Mesenteric fat pad (tissue), 1 donor: ENCODE results near the gene PDPN. TPM values are rescaled to one million over a fixed set of nuclear protein-coding genes. Genes with fewer than 3 reads are reported as not detected.
A peak's percentile ranks its signal among the peaks of the same experiment; 100 is the strongest.

ENCODE experiments used
- DNase-seq: peaks from one replicate; pipeline ENCODE4 v3.0.0-alpha.2; 2020; ENCODE audit warnings: low spot score
- total RNA-seq: library from RNA; stranded (reverse); fragmentation: NEBNext Ultra II Directional; extraction: Animal tissue kit (Norgen Biotek cat#: 25700); gene quantifications from one replicate; pipeline ENCODE4 v1.2.1, GENCODE V29; 2021
- donor health status: DM: yes; HTN: yes; CAD: no.

PDPN gene
- total RNA-seq, 1 donor from 2014 or later: 66.3 TPM

DNA sequence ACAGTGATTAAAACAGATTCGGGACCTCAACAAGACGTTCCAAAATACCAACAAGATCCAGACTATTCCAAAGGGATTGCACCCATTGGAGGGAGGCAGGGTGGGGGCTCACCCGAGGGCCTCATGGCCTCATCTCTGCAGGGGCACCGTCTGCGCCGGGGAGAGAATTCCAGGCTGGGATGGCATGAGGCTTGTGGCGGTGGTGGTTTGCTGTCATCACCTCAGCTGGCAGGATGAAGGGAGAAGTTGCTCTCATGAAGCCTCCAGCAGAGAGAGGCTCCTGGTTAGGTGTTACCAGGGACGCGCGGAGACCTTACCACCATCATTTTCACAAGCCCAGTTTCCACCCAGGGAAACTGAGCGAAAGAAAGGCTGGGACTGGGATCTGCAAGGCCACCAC, 6.7 kb upstream of the PDPN start:
- peak; percentile 71 for DNase-seq

DNA sequence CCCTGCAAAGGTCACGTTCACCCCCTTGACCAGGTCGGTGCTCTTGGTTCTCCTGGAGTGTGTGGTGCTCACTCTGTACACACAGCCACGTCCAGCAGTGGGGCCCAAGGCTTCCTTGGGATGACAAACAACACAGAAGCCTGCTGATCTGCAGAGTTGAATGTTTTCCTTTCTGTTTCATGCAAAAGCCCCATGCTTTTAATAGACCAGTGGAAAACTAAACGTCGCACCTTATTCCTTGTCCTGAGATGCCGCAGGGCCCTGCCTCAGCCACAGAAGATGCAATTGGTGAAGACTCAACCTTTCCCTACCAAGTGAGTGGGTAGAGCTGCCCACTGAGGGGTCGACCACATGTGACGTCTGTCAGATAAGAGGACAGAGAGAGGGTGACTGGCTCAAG, 5.8 kb upstream of the PDPN start:
- DNase-seq: peak; percentile 41

DNA sequence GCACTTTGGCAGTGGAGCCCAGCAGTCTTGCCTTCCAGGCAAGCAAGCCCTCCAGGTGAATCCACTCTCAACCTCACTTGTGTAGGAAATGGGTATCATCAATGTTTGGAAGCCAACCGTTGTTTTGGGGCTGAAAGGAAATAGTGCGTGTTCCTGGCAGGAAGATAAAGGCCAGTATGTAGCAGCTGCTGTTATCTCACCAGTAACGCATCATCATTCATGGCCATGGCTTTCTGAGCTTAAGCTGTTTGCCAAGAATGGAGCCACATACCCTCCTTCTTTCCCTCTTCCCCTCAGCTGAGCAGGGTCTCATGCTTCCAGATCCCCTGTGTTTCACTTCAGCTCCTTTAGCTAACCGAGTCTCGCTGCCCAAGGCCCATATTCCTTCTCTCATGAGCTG, 2.2 kb upstream of the PDPN start:
- no peak for DNase-seq

DNA sequence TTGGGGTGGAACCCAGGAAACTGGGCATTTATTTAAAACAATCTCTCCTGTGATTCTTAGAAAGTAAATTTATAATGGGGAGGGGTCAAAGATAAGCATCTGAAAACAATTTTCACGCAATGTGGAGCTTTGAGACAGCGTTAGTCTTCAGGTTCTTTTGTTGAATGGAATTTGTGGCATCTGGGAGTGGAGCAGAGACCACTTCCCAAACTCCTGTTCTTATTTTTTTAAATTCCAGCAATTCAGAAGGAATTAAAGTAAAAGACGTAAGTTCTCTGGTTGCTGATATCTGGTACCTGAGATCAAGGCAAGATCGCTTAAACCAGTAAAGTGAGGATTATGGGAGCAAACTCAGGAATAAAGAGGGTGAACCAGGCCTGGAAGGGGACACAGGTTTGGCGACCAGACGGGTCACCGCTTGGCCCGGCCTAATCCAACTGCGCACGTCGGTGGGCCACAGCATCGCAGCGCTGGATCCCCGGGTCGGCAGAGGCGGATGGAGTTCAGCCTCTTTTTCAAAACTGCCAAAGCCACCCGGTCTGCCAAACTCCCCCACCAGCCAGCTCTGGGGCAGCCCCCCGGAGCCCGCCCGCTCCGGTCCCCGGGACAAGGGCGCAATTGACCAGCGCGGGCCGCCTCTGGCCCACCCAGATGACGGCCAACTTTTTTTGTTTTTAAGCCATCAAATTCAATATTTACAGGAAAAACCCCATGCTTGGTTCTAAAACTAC, 754 bp upstream of the PDPN start:
- no peak for DNase-seq

DNA sequence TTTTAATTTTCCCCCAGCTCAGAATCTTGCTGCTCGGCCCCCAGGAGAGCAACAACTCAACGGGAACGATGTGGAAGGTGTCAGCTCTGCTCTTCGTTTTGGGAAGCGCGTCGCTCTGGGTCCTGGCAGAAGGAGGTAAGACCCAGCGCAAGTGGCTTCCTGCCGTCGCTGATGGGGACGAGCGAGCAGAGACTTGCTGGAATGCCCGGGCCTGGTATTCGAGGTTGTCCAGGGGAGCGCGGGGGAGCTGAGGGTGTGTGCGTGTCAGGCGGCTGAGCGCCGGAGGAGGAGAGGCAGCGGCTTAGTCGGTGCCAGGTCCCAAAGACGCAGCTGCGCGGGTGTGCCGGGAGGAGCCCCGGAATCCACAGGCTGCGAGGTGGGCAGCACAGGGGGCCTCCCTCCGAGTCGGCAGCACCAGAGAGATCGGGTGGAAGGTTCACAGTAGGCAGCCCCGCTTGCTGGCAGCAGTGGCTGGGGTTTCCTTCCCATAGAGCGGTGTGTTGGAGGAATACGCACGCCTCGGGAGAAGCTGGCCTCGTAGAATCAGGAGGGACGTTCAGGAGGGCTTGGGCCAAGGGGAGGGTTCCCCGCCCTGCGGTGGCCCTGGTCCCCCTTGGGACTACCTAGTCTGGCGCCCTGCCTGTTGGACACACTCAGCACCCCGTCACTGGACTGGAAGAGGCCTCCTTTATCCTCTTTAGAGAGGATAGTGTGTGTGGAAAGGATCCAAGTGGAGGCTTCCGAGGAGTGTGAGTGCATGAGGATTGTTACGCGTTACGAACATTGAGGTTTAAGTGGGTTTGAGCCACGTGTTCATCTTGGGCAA, 547 bp downstream of the PDPN start:
- no peak for DNase-seq

DNA sequence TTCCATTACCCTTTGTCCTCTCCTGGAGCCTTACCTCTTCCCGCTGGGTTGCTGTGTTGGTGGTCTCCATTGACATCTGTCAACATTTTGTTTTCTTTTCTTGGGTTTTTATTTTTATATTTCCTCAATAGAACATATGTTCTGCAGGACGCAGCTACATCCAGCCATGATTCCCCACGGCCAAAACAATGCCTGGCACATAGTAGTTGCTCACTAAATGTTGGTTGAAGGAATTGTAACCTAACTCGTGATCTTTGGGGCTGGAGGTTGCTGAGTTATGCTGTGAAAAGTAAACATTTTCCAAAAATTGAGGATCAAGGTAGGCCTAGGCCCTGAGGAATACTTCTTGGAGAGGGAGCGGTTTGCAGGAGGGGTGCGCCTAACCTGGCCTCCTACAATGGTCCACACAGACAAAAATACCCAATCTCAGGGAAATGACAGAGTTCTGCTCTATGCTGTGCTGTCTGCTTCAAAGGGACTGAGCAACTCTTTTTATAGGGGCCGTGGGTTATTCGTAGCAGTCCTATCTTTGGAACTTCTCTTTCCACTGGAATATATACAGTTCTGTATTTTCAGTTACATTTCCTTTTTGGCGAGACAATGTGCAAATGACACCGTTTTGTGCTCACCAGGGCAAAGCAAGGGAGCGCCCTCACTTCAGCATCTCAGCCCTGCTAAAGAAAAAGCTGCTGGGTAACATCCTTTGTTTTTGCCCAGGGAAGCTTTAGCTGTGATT, 1.4 kb downstream of the PDPN start:
- DNase-seq: no peak

DNA sequence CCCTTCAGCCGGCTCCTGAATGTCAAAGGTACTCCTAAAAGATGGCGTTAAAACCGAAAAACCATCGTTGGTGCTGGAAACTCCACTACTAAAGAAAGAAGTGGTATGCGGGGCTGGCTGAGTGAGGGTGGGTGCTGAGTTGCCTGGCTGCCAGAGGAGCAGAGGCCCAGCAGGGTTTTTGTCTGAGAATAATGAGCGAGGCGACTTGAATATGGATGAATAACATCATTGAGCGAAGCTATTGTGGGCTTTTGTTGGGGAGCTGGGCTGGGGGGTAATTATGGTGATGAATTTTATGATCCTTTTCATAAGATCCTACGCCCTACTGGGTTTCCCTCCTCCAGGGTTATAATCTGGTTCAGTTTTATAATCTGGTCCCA, 2.0 kb downstream of the PDPN start:
- DNase-seq: no peak

DNA sequence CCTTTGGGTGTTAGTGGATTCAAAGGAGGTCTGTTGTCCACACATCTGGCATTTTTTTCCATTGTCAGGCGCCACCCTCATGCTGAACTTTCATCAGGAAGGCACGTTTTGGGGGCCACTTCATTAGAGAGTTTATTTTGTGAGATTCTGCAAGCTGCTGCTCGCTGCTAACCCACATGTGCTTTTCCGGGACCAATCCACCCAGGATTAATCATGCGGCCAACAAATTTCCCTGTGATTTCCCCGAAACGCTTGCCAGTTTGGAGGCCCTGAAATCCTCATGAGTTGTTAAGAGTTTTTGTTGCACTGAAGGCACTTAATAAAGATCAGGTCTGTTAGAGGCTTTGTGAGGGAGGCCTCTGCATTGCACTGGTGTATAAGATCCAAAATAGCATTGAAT, 2.4 kb downstream of the PDPN start:
- no peak for DNase-seq

DNA sequence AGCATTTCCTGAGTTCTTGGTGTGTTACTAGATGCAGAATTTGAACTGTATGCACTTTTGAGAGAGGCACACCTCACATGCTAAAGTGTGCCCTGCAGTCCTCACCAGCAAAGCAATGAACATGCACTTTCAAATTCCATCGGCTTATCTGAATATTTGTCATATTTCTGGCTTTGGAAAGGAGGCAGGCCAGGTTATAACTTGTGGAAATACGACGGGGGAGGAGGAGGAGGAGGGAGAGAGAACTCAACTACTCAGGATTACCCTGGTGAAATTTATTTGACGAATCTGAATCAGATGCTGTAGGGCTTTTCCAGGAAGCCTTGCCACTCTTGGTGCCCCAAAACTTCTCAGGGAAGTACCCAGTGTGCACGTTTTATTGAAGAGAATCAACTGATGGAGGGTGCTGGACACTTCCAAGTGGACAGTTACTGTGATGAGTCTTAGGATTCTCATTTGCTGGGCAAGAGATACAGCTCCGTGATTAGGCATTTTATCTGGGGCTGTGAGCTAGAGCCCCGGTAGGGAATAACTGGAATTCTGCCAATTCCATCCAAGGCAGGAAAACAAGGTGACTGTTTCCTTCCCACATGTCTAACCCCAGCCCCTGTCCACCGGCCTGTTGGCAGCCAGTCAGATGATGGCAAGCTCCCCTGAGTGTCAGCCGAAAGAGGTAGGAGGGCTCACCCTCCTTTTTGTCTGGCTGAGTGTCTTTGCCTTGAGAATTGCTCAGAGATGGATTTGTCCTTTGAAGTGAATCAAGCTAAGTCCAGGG, 3.8 kb downstream of the PDPN start:
- no peak for DNase-seq

DNA sequence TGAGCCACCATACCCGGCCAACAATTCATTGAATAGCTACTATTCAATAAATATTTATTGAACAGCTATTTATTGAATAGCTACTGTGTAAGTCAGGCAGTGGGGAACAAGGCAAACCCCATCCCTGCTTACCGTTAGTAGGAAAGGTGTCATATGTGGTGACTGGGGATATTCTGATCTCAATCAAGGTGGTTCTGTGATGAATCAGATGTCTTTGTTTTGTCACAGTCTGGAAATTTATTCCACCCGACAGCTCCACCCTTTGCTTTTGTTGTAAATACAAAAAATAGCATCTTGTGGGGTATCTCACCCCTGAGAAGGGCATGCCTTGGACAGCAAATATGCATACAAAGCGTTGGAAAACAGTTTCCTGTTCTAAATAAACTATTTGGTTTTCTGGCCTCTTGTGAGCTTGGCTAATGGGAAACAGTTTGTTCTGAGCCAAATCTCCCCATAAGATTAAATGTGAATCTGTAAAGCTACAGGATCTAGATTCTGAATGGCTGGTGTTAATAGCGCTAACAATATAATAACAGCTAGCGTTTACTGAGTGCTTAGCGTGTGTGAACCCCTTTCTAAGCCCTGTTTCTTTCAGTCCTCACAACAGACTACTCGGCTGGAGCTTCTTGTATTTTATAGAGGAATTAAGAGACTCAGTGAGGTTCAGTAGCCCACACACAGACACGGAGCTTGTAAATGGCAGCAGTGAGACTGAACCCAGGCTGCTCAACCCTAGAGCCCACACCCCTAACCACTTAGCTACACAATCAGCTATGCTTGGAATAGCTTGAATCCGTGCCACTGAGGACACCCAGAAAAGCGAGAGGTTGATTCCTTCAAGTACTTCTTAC, 5.5 kb downstream of the PDPN start:
- no peak for DNase-seq

DNA sequence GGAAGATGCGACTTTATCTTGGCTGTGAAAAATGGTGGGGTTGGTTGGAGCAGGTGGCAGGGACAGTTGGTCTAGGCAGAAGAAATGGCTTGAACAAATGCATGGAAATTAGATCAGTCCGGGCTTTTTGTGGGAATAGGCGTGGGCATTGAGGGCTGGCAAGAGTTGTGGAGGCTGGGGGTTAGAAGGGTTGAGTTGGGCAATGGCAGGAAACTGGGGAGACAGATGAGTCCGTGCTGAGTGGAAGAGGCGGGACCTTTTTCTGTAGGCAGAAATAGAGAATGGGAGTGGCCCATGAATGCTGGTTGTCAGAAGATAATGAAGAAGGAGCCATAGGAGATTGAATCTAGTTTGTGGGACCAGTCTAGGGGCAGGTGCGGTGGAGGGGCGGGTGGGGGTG, 6.9 kb downstream of the PDPN start:
- DNase-seq: no peak

DNA sequence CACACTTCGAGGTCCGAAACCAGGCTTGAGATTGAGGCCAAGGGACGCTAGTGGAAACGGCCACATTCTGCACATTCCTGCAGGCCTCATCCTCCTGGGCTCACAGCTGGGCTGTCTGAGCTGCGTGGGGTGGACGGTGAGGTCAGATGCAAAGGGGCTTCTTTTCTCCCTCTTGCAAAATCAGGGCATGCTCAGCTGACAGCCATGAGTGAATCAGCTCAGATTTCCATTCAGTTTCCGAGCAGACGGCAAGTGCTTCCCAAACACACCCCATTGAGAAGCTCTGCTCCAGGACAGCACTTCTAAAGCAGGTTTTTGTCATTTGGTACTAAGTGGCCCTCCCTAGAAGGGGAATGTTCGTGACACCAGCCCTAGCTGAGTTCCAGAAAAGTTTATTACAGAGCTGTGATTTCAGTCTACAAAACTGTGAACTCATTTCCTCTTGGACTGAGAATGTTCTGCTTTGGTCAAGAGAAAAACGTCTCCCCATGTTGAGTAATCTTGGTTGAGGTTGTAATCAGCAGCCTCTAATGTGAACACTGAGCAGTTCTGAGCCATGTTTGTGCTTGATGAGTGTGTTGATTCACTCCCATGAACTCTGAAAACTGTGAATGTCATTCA, 10.0 kb downstream of the PDPN start:
- DNase-seq: no peak

DNA sequence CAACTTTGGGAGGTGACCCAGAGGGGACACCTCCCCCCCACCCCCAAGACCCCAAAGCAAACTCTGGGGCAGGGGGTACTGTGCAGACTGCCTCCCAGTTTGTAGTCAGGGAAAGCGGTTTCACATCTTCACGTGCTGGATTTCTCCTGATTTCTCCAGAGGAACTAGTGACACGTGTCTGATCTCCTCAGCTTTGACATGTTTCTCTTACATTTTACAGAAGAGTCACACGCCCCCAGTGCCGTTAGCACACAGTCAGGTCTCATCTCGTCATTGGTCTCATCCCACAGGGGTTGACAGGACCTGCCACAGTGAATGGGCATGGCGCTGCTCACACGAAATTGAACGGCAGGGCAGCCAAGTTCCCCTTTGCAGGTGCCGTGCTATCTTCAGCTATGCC, 11.8 kb downstream of the PDPN start:
- no peak for DNase-seq

DNA sequence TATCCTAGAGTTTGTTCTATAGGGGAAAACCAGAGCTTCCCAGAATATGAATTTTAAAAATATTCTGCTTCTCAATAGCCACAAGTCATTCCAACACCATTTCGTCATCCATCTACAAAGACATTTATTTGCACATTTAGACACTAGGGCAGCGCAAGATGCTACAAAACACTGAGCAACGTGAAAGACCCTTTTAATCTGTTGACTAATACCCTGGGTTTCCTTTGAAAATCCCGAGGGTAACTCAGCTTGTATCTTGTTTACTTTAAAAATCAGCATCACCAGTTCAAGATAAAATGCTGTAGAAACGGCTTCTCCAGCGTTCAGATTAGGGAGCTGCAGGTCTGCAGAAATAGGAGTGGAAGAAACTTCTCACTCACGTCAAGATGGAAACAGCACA, 13.5 kb downstream of the PDPN start:
- no peak for DNase-seq

DNA sequence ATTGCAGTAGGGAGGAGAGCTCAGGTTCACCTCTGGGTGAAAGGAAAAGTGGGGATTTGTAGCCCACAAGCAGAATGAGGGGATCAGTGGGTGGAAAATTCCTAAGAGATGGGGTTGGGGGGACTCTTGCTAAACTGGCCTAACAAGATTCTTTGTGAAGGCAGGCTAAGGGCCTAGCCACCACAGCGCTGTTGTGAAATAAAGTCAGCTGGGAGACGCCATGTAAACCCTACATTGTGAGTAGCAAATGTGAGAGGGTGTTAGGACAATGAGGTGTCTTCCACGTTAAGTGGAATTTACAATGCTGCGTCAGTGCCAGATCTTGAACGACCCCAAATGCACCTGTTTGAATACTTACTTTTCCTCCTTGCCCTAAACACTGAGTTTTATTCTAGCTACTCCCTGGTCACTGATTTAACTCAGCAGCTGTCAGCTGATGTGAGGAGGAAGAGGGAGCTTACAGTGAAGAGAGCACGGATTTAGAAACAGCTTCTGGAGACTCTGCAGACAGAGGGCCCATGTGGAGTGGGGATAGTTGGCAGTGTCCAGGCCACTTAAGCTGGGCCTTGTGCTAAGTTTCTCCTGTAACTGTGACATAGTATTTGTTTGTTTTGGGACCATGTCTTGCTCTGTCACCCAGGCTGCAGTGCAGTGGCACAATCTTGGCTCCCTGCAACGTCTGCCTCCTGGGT, 17.3 kb downstream of the PDPN start:
- no peak for DNase-seq

DNA sequence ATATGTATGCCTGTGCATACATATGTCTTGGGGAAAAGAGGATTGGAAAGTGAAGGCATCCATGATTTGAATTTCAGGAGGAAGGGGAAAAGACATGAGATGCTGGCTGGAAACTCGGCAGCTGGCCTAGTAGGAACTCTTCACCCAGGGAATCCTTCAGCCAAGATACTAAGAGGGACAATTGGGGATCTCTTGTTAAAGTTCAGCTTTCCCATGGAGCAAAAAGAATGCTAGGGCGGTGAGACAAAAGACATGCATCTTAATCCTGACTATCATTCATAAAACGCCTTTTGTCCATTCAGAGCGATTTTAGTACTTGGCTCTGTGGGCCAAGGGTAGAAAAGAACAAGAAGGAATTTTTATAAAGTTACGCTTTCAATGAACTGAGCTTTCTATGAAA, 20.5 kb downstream of the PDPN start:
- no peak for DNase-seq

DNA sequence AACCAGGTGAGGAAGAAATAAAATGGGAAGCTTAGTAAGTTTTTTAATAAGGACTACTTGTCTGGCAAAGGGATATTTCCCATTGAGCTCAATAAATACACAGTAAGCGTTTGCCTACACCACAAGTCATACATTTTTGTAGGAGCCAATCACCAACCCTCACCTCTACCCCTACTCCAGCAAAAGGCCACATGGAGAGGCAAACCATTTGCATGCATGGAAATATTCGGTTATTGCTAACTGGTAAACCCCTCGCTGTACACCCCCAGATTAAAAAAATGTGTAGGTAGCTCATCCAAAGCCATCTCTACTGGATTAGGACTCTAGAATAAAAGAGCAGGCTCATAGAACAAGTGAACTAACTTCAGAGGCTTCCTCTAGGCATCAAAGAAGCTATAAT, 21.1 kb downstream of the PDPN start:
- DNase-seq: no peak

DNA sequence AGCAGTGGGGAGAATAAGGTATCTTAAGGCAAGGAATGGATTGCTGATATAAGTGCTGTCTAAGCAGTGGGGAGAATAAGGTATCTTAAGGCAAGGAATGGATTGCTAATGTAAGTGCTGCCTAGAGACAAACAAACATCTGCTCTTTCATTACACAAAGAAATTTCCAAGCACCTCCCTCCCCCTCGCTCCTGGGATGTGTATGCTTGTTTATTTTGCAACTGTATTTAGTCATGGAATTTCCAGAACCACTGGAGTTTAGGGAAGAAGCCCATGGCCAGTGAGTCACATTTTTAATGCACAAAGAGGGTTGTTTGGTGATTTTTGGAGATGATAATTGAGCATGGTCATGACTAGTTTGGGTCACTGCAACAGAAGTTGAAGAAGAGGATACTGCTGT, 21.5 kb downstream of the PDPN start:
- no peak for DNase-seq

DNA sequence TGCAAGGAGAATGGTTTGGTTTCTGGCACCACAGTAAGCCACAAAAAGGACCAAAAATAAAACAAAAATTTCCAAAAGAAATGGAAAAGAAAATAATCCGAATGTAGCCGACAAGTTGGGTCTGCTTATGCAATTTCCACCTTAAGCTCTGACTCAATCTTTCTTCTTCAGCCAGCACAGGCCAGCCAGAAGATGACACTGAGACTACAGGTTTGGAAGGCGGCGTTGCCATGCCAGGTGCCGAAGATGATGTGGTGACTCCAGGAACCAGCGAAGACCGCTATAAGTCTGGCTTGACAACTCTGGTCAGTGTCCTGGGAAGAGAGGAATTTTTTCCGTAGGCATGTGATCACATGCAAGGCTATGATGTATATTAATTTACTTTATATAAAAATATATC, 23.4 kb downstream of the PDPN start:
- DNase-seq: no peak
